Lower leg skin (tissue), 3 donors: ENCODE data around the gene KCNMB2.

ENCODE experiments used
- CTCF ChIP-seq, 3 donors: fragments of 450-650 bp; IDR thresholded peaks; one replicate each; pipeline ENCODE4 v1.5.1; 2016; ENCODE audit warnings: antibody characterized with exemption in 3 of 3, mild to moderate bottlenecking in 3 of 3, moderate library complexity in 2 of 3
- POLR2A ChIP-seq, 2 donors: fragments of 450-650 bp; IDR thresholded peaks; one replicate each; pipeline ENCODE4 v1.6.1; 2016 to 2017; ENCODE audit warnings: antibody characterized with exemption in 2 of 2, mild to moderate bottlenecking in 1 of 2, moderate library complexity in 1 of 2

DNA sequence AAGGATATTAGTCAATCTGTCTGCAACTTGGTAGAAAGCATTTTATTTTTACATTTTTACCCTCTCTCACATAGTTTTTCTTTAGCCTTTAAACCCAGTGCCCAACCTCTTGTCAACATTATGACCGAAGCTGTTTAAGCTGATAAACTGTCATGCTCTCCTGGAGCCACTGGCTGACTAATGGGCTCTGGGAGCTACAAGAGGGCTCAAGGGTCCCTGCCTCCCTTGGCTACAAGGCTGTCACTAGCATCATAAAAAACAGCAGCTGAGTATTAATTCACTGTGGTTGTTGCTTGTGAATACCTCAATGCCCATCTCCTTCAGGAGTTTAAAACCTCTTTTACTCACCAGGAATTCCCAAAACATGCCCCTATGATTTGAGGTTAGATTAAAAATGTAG, 297.5 kb downstream of the KCNMB2 start:
- TF ChIP-seq CTCF (IDR thresholded peaks at IDR 0.05) (no peak), POLR2A (IDR thresholded peaks at IDR 0.05) (no peak)
